GM19397 (cell line): ENCODE measurements around the gene CORO1C.
"Not testable (repeated sequence)": the region's sequence is repeated elsewhere in the genome, so short reads cannot be mapped to it uniquely, and the experiment has no call there.

Experiments
- ATAC-seq: cut with Tn5 transposase; IDR thresholded peaks from one replicate; pipeline ENCODE4 v1.9.1; 2021; ENCODE audit warnings: mild to moderate bottlenecking, moderate library complexity; ENCODE audit not compliant: unreplicated experiment

Gene CORO1C

GRCh38 chr12:108731105-108731865 lies at the start of gene CORO1C:
TSS of gene CORO1C (minus strand) at chr12:108731518. CDS start at chr12:108701318, 30,200 bp downstream.
- ATAC-seq, result peak; percentile 70

GRCh38 chr12:108779998-108780688 lies 48.8 kb upstream of the CORO1C start:
- no peak for ATAC-seq

GRCh38 chr12:108778053-108778452 lies 46.7 kb upstream of the CORO1C start:
- ATAC-seq, result no peak

- ATAC-seq, result no peak
Observed at GRCh38 chr12:108777156-108777555, 45.8 kb upstream of the CORO1C start.

- no peak for ATAC-seq
Observed at GRCh38 chr12:108773798-108774788, 42.8 kb upstream of the CORO1C start.

- no peak for ATAC-seq
Observed at GRCh38 chr12:108772891-108773797, 41.8 kb upstream of the CORO1C start.

GRCh38 chr12:108772247-108772646 lies 40.9 kb upstream of the CORO1C start:
- no peak for ATAC-seq

GRCh38 chr12:108771835-108772234 lies 40.5 kb upstream of the CORO1C start:
- not testable (repeated sequence) for ATAC-seq

GRCh38 chr12:108770963-108771362 lies 39.6 kb upstream of the CORO1C start:
- ATAC-seq, result no peak

- ATAC-seq, result no peak
Observed at GRCh38 chr12:108770269-108770829, 39.0 kb upstream of the CORO1C start.

GRCh38 chr12:108768591-108769500 lies 37.5 kb upstream of the CORO1C start:
- ATAC-seq, result no peak

GRCh38 chr12:108766294-108766693 lies 35.0 kb upstream of the CORO1C start:
- no peak for ATAC-seq

- no peak for ATAC-seq
Observed at GRCh38 chr12:108765289-108765764, 34.0 kb upstream of the CORO1C start.

GRCh38 chr12:108764540-108765288 lies 33.4 kb upstream of the CORO1C start:
- no peak for ATAC-seq

GRCh38 chr12:108761226-108761625 lies 29.9 kb upstream of the CORO1C start:
- no peak for ATAC-seq

GRCh38 chr12:108759924-108760323 lies 28.6 kb upstream of the CORO1C start:
- ATAC-seq, result no peak

GRCh38 chr12:108757856-108758255 lies 26.5 kb upstream of the CORO1C start:
- ATAC-seq, result no peak

GRCh38 chr12:108756421-108756820 lies 25.1 kb upstream of the CORO1C start:
- ATAC-seq, result no peak
